Upper lobe of left lung (tissue), 4 donors: ENCODE measurements around the gene CYP24A1.

Experiments used
- CTCF ChIP-seq, 6 experiments: fragments of 450-650 bp in 4 of 6; fragments of 200-600 bp in 2 of 6; sonication (generic) in 2 of 6; IDR thresholded peaks; one replicate each; pipeline ENCODE4 v1.5.1; 2016 to 2019; ENCODE audit warnings: antibody characterized with exemption in 6 of 6
- EP300 ChIP-seq, 4 donors: sonication (generic); formaldehyde crosslinking; IDR thresholded peaks; one replicate each; pipeline ENCODE4 v1.5.1; 2017; ENCODE audit warnings: antibody characterized with exemption in 4 of 4, control low read depth in 2 of 4
- POLR2A ChIP-seq, 4 donors: fragments of 450-650 bp; IDR thresholded peaks; one replicate each; pipeline ENCODE4 v1.5.1; 2016 to 2017; ENCODE audit warnings: antibody characterized with exemption in 4 of 4, mild to moderate bottlenecking in 2 of 4
- POLR2AphosphoS5 ChIP-seq, 2 donors: sonication (generic); formaldehyde crosslinking; IDR thresholded peaks; one replicate each; pipeline ENCODE4 v1.5.1; 2017; ENCODE audit warnings: antibody characterized with exemption in 2 of 2

GRCh38 chr20:54162378-54163009, 11.3 kb downstream of the CYP24A1 start:
- TF ChIP-seq CTCF (IDR thresholded peaks at IDR 0.05), result no peak
- no peak for TF ChIP-seq POLR2AphosphoS5 (IDR thresholded peaks at IDR 0.05)
- no peak for TF ChIP-seq POLR2A (IDR thresholded peaks at IDR 0.05)
- no peak for TF ChIP-seq EP300 (IDR thresholded peaks at IDR 0.05)
